HEK293T (cell line): Measurements from ENCODE around the gene NTN4.

ENCODE experiments used
- ARNT ChIP-seq: fragments of 450-650 bp; IDR thresholded peaks from 2 replicates; pipeline ENCODE4 v1.6.1; 2017; ENCODE audit warnings: mild to moderate bottlenecking
- BHLHE40 ChIP-seq: fragments of 450-650 bp; IDR thresholded peaks from 2 replicates; pipeline ENCODE4 v1.6.1; 2016; ENCODE audit warnings: mild to moderate bottlenecking, moderate library complexity, borderline replicate concordance
- CTBP1 ChIP-seq: fragments of 450-650 bp; IDR thresholded peaks from 2 replicates; pipeline ENCODE4 v1.6.1; 2016; ENCODE audit warnings: borderline replicate concordance
- ELF4 ChIP-seq: fragments of 450-650 bp; IDR thresholded peaks from 2 replicates; pipeline ENCODE4 v1.6.1; 2017; ENCODE audit warnings: antibody characterized with exemption
- FOXK2 ChIP-seq: fragments of 450-650 bp; IDR thresholded peaks from 2 replicates; pipeline ENCODE4 v1.6.1; 2016; ENCODE audit warnings: mild to moderate bottlenecking
- FOXM1 ChIP-seq: fragments of 450-650 bp; IDR thresholded peaks from 2 replicates; pipeline ENCODE4 v1.6.1; 2017; ENCODE audit warnings: mild to moderate bottlenecking, borderline replicate concordance
- L3MBTL2 ChIP-seq: fragments of 450-650 bp; conservative IDR thresholded peaks from 2 replicates; pipeline ENCODE4 v1.6.1; 2016; ENCODE audit warnings: mild to moderate bottlenecking
- PKNOX1 ChIP-seq: fragments of 450-650 bp; IDR thresholded peaks from 2 replicates; pipeline ENCODE4 v1.6.1; 2016
- SP1 ChIP-seq: fragments of 450-650 bp; IDR thresholded peaks from 2 replicates; pipeline ENCODE4 v1.6.1; 2017

- TF ChIP-seq BHLHE40 = no peak
- no peak for TF ChIP-seq ARNT
- no peak for TF ChIP-seq PKNOX1
- TF ChIP-seq CTBP1 = no peak
- no peak for TF ChIP-seq SP1
- no peak for TF ChIP-seq ELF4
- no peak for TF ChIP-seq FOXM1
- TF ChIP-seq FOXK2 = no peak
- TF ChIP-seq L3MBTL2 = no peak
These were observed 46.2 kb upstream of the NTN4 start for GRCh38 chr12:95836630-95837239.
